Keratinocyte (primary cell): ENCODE data around the gene TMA7. TPM values are rescaled to one million over a fixed set of nuclear protein-coding genes. Genes with fewer than 3 reads are reported as not detected.

Experiments
- DNase-seq: peaks from one replicate; pipeline ENCODE4 v3.0.0-alpha.2; 2011; ENCODE audit warnings: low read depth, missing footprints, low spot score
- FAIRE-seq: peaks from 2 replicates; lab custom pipeline; 2011; peaks lifted over from hg19 to GRCh38; lab: Jason Lieb, UNC
- H2AFZ ChIP-seq: 2 replicates; pipeline ENCODE4 v1.6.0; 2012; ENCODE audit warnings: low read length, control low read depth, inconsistent platforms; ENCODE audit not compliant: control insufficient read depth
- H3K27ac ChIP-seq: 2 replicates; pipeline ENCODE4 v1.5.1; 2011; ENCODE audit warnings: low read length; ENCODE audit not compliant: control insufficient read depth, insufficient read depth
- H3K27me3 ChIP-seq: 3 replicates; pipeline ENCODE4 v1.6.0; 2011; ENCODE audit warnings: low read length; ENCODE audit not compliant: control insufficient read depth, insufficient read depth; ENCODE audit errors: extremely low read depth
- H3K36me3 ChIP-seq, 2 experiments: 2 replicates in 1 of 2; 3 replicates in 1 of 2; pipeline ENCODE4 v1.5.1; 2011; ENCODE audit warnings: low read length in 2 of 2, mild to moderate bottlenecking in 1 of 2; ENCODE audit not compliant: control insufficient read depth in 2 of 2, insufficient read depth in 2 of 2; ENCODE audit errors: extremely low read depth in 1 of 2
- H3K4me1 ChIP-seq: 3 replicates; pipeline ENCODE4 v1.5.1; 2011; ENCODE audit warnings: low read length; ENCODE audit not compliant: control insufficient read depth, insufficient read depth; ENCODE audit errors: extremely low read depth
- H3K4me2 ChIP-seq: 3 replicates; pipeline ENCODE4 v1.6.0; 2011; ENCODE audit warnings: low read depth, low read length; ENCODE audit not compliant: control insufficient read depth, insufficient read depth; ENCODE audit errors: extremely low read depth
- H3K4me3 ChIP-seq, 3 experiments: fragments of 200-600 bp in 1 of 3; sonication (generic) in 1 of 3; 2 replicates in 2 of 3; 3 replicates in 1 of 3; pipeline ENCODE4 v1.5.1; 2011 to 2016; ENCODE audit warnings: low read length in 3 of 3, mild to moderate bottlenecking in 3 of 3, control low read depth in 2 of 3, inconsistent platforms in 1 of 3, low read depth in 1 of 3, mixed read lengths in 1 of 3, mixed run types in 1 of 3, moderate library complexity in 1 of 3; ENCODE audit not compliant: control insufficient read depth in 2 of 3, insufficient read depth in 2 of 3; ENCODE audit errors: extremely low read depth in 1 of 3
- H3K79me2 ChIP-seq: 2 replicates; pipeline ENCODE4 v1.6.0; 2012; ENCODE audit warnings: low read length; ENCODE audit not compliant: control insufficient read depth, insufficient read depth
- H3K9ac ChIP-seq: 3 replicates; pipeline ENCODE4 v1.6.0; 2011; ENCODE audit warnings: low read length; ENCODE audit not compliant: control insufficient read depth, insufficient read depth; ENCODE audit errors: extremely low read depth
- H3K9me1 ChIP-seq: 3 replicates; pipeline ENCODE4 v1.6.0; 2011; ENCODE audit warnings: low read length; ENCODE audit not compliant: control insufficient read depth, insufficient read depth; ENCODE audit errors: extremely low read depth
- H3K9me3 ChIP-seq: 2 replicates; pipeline ENCODE4 v1.5.1; 2012; ENCODE audit warnings: low read depth, low read length; ENCODE audit not compliant: control insufficient read depth
- H4K20me1 ChIP-seq: 3 replicates; pipeline ENCODE4 v1.6.0; 2011; ENCODE audit warnings: low read length; ENCODE audit not compliant: control insufficient read depth, insufficient read depth; ENCODE audit errors: extremely low read depth
- CTCF ChIP-seq, 3 experiments: IDR thresholded peaks in 1 of 3; conservative IDR thresholded peaks in 1 of 3; optimal IDR thresholded peaks in 1 of 3; 2 replicates in 2 of 3; 3 replicates in 1 of 3; pipeline versions ENCODE3 to v1.5.1; 2011; ENCODE audit warnings: low read length in 3 of 3, mild to moderate bottlenecking in 3 of 3, moderate library complexity in 2 of 3, control low read depth in 1 of 3, inconsistent platforms in 1 of 3; ENCODE audit not compliant: insufficient read depth in 2 of 3; ENCODE audit errors: extremely low read depth in 1 of 3
- EZH2 ChIP-seq: IDR thresholded peaks from one replicate; pipeline ENCODE4 v1.6.1; 2012; ENCODE audit warnings: inconsistent platforms, mild to moderate bottlenecking, low read length, moderate library complexity
- dilution Hi-C: fragments of 300-500 bp; cut with MboI; formaldehyde crosslinking; loops from one replicate; pipeline ENCODE4 v1.7.0; 2020; ENCODE audit warnings: low sequenced_read_pairs; ENCODE audit not compliant: extremely low pct_ligation_motif_present
- polyA minus RNA-seq, 3 experiments: library from RNA; depleted of rRNA, polyadenylated mRNA; stranded (reverse); fragments of >200 nt; gene quantifications; 1 replicate in 1 of 3; 2 replicates in 1 of 3; 3 replicates in 1 of 3; pipeline ENCODE4 v1.2.3, GENCODE V29; 2011
- polyA plus RNA-seq, 5 experiments: library from polyadenylated mRNA; depleted of rRNA in 3 of 5; stranded (reverse) in 3 of 5; stranded (forward) in 1 of 5; unstranded in 1 of 5; fragments of >200 nt; gene quantifications; 1 replicate in 1 of 5; 2 replicates in 3 of 5; 3 replicates in 1 of 5; pipeline versions ENCODE4 v1.2.1 to v1.2.3, GENCODE V29; 2011 to 2012; ENCODE audit warnings: missing spikeins in 2 of 5, low read depth in 1 of 5, low replicate concordance in 1 of 5

Gene TMA7
- polyA plus RNA-seq: 190 to 418 TPM (median 306 TPM) in 3 replicates
- polyA plus RNA-seq (2011; ENCODE audit: low read depth): 59.2 TPM
- 291 and 312 TPM in 2 replicates for polyA plus RNA-seq (2011; cell fraction: cytosol; rRNA removed)
- polyA plus RNA-seq (2011; cell fraction: nucleus; rRNA removed): 60.6 and 110 TPM in 2 replicates
- 311 and 566 TPM in 2 replicates for polyA plus RNA-seq (2012; ENCODE audit: low replicate concordance)
- polyA minus RNA-seq: 2.3 to 21.0 TPM (median 11.6 TPM) in 3 replicates
- 84.6 TPM for polyA minus RNA-seq (2011; cell fraction: cytosol; rRNA and poly(A)+ RNA removed)
- polyA minus RNA-seq (2011; cell fraction: nucleus; rRNA and poly(A)+ RNA removed): 6.3 and 9.9 TPM in 2 replicates

GRCh38 chr3:48439820-48440589 lies at the start of gene TMA7, which contains the start of gene CCDC51:
Gene TMA7 (plus strand): TSS chr3:48440257. CDS start chr3:48440297, 40 bp downstream.
Gene CCDC51 (minus strand): TSS chr3:48440119. CDS start chr3:48435128, 4,991 bp downstream.
- Histone ChIP-seq H3K79me2 (peaks cover 38% of the 10 kb centered on the region), H3K4me3 (peak within 1 kb of the TSS; percentile 65 to 99 (median 98)), H3K4me1 (peaks cover 22% of the 10 kb centered on the region), H3K9ac (peak within 1 kb of the TSS; percentile 92), H3K9me3 (no peaks in the 10 kb centered on the region), H3K4me2 (peak within 1 kb of the TSS; percentile 90), H2AFZ (peak within 1 kb of the TSS; percentile 99), H3K27me3 (no peaks in the 10 kb centered on the region), H3K27ac (peak within 1 kb of the TSS; percentile 88), H3K9me1 (peaks cover 3% of the 10 kb centered on the region), H4K20me1 (peaks cover 4% of the 10 kb centered on the region), H3K36me3 (peaks cover 6 to 10% of the 10 kb centered on the region in 2 experiments)
- peak; percentile 94 for DNase-seq
- FAIRE-seq: peak; percentile 97
- dilution Hi-C loops: loop anchor here (25.0 kb wide), 1 partner anchor 178 kb away; no protein-coding TSS in a partner anchor
- TF ChIP-seq CTCF (optimal IDR thresholded peaks at IDR 0.05 in 1 of 3, IDR thresholded peaks at IDR 0.05 in 1 of 3, conservative IDR thresholded peaks at IDR 0.05 in 1 of 3; ENCODE audit: extremely low read depth in 1 of 3, insufficient read depth in 2 of 3, low read length in 3 of 3) (no peak), EZH2 (no peak)

DNA sequence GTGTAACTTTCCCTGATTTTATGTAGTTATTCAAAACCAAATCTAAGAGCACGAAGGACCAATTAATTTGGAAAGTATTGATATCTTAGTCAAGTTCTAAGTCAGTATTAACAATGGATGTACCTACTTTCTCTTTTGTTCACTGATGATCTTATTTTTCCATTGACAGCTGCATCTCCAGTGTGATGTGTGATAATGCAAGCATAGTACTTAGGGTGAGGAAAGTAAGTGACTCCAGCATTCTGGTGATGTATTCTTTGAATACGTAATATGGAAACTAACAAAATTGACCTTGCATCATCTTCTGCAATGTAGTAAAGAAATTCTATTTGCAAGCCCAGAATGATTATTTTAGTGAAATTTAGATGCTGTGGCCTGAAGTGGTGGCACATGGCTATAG lies 45.7 kb upstream of the TMA7 start:
- H3K4me2 ChIP-seq: no peak overlapping the region
- H4K20me1 ChIP-seq: no peaks in the 10 kb centered on the region
- no peak overlapping the region for H2AFZ ChIP-seq
- H3K36me3 ChIP-seq: no peaks in the 10 kb centered on the region
- DNase-seq (no peak), FAIRE-seq (no peak)
- H3K9ac ChIP-seq: no peak overlapping the region
- H3K4me3 ChIP-seq: no peak overlapping the region
- H3K27me3 ChIP-seq: no peaks in the 10 kb centered on the region
- no peak for TF ChIP-seq CTCF (optimal IDR thresholded peaks at IDR 0.05 in 1 of 3, IDR thresholded peaks at IDR 0.05 in 1 of 3, conservative IDR thresholded peaks at IDR 0.05 in 1 of 3; ENCODE audit: extremely low read depth in 1 of 3, insufficient read depth in 2 of 3, low read length in 3 of 3)
- no peak for TF ChIP-seq EZH2
- no peaks in the 10 kb centered on the region for H3K9me3 ChIP-seq
- no peaks in the 10 kb centered on the region for H3K79me2 ChIP-seq
- no peaks in the 10 kb centered on the region for H3K9me1 ChIP-seq
- dilution Hi-C loops: no loop called here
- H3K4me1 ChIP-seq: no peaks in the 10 kb centered on the region
- no peak overlapping the region for H3K27ac ChIP-seq
